HepG2 (cell line): Measurements from ENCODE around the gene RETREG2. TPM values are rescaled to one million over a fixed set of nuclear protein-coding genes. Genes with fewer than 3 reads are reported as not detected.

ENCODE experiments used
- ATAC-seq: fragments of 200-7000 bp; cut with Tn5 transposase; 3 replicates; pipeline ENCODE4 v1.9.1; 2020; ENCODE audit warnings: mild to moderate bottlenecking, moderate library complexity
- BruUV-seq: library from RNA; stranded (reverse); fragments of 400-500 nt; replicated peaks from 2 replicates; lab custom pipeline; 2021; lab: Mats Ljungman, UMichigan
- CTCF ChIA-PET: fragments of 300-600 bp; formaldehyde crosslinking; extraction: SDS; loops from one replicate; lab custom pipeline; 2021; ENCODE audit warnings: low total read pairs, inconsistent platforms, low intra/inter-chr PET ratio; lab: Yijun Ruan, JAX
- POLR2A ChIA-PET: fragments of 350-600 bp; sonication (Branson Sonifier 250); formaldehyde crosslinking; loops from one replicate; lab custom pipeline; 2020; ENCODE audit warnings: antibody characterized with exemption, inconsistent platforms; lab: Yijun Ruan, JAX
- DNase-seq: peaks from one replicate; pipeline ENCODE4 v3.0.0-alpha.2; 2015; ENCODE audit warnings: low spot score
- FAIRE-seq: peaks from 3 replicates; lab custom pipeline; 2011; peaks lifted over from hg19 to GRCh38; lab: Jason Lieb, UNC
- H2AFZ ChIP-seq: one replicate; pipeline ENCODE4 v1.6.1; 2011; ENCODE audit warnings: low read length, inconsistent platforms
- H3K27ac ChIP-seq: fragments of 300-600 bp; 3 replicates; pipeline ENCODE4 v1.8.0; 2011; ENCODE audit warnings: mixed run types, mild to moderate bottlenecking, mixed read lengths, low read length, inconsistent platforms; ENCODE audit not compliant: insufficient read depth; ENCODE audit errors: extremely low read length
- H3K27me3 ChIP-seq, 2 experiments: fragments of 200-600 bp in 1 of 2; 2 replicates in 1 of 2; 3 replicates in 1 of 2; pipeline versions ENCODE4 v1.6.0 to v1.8.0; 2011; ENCODE audit warnings: low read length in 2 of 2, mild to moderate bottlenecking in 2 of 2, moderate library complexity in 2 of 2, inconsistent platforms in 1 of 2; ENCODE audit not compliant: insufficient read depth in 2 of 2, control insufficient read depth in 1 of 2
- H3K36me3 ChIP-seq, 2 experiments: fragments of 200-600 bp in 1 of 2; replicated peaks in 1 of 2; 2 replicates in 1 of 2; 3 replicates in 1 of 2; pipeline versions ENCODE4 v1.5.1 to v1.8.0; 2011; ENCODE audit warnings: low read length in 2 of 2, inconsistent platforms in 1 of 2; ENCODE audit not compliant: insufficient read depth in 2 of 2, control insufficient read depth in 1 of 2
- H3K4me1 ChIP-seq: 2 replicates; pipeline ENCODE4 v1.5.1; 2012; ENCODE audit warnings: low read length, inconsistent platforms; ENCODE audit not compliant: insufficient read depth
- H3K4me2 ChIP-seq: 2 replicates; pipeline ENCODE4 v1.6.0; 2011; ENCODE audit warnings: low read depth, low read length, inconsistent platforms
- H3K4me3 ChIP-seq, 3 experiments: fragments of 200-600 bp in 1 of 3; sonication (generic), shearing (Covaris generic) in 1 of 3; replicated peaks in 1 of 3; 2 replicates each; pipeline ENCODE4 v1.5.1; 2011 to 2016; ENCODE audit warnings: low read length in 3 of 3, inconsistent platforms in 2 of 3, low read depth in 2 of 3, mild to moderate bottlenecking in 2 of 3, control low read depth in 1 of 3, mixed read lengths in 1 of 3; ENCODE audit not compliant: insufficient read depth in 1 of 3
- H3K79me2 ChIP-seq: one replicate; pipeline ENCODE4 v1.6.1; 2011; ENCODE audit warnings: low read length, inconsistent platforms; ENCODE audit not compliant: insufficient read depth
- H3K9ac ChIP-seq: 2 replicates; pipeline ENCODE4 v1.6.0; 2011; ENCODE audit warnings: mild to moderate bottlenecking, low read depth, low read length, inconsistent platforms; ENCODE audit not compliant: insufficient read depth
- H3K9me3 ChIP-seq: 2 replicates; pipeline ENCODE4 v1.5.1; 2012; ENCODE audit warnings: mild to moderate bottlenecking, low read length
- H4K20me1 ChIP-seq: 2 replicates; pipeline ENCODE4 v1.6.0; 2011; ENCODE audit warnings: inconsistent platforms, mild to moderate bottlenecking, low read length, moderate library complexity; ENCODE audit not compliant: insufficient read depth
- EHMT2 ChIP-seq: fragments of 200-600 bp; sonication (generic); IDR thresholded peaks from 2 replicates; pipeline ENCODE4 v1.7.0; 2017; ENCODE audit warnings: antibody characterized with exemption, low read depth, low read length, borderline replicate concordance
- FOXO1 ChIP-seq: sonication (generic); formaldehyde crosslinking; IDR thresholded peaks from 2 replicates; pipeline ENCODE4 v1.4.0; 2020; ENCODE audit warnings: missing genetic modification reagents
- GRHL1 ChIP-seq: sonication (generic); formaldehyde crosslinking; conservative IDR thresholded peaks from 2 replicates; pipeline ENCODE4 v1.8.0; 2022; ENCODE audit warnings: missing genetic modification reagents
- HDAC2 ChIP-seq: sonication (generic); formaldehyde crosslinking; IDR thresholded peaks from 2 replicates; pipeline ENCODE4 v1.4.0; 2020; ENCODE audit warnings: missing genetic modification reagents
- HOXA5 ChIP-seq: sonication (generic); formaldehyde crosslinking; IDR thresholded peaks from 2 replicates; pipeline ENCODE4 v1.4.0; 2020; ENCODE audit warnings: missing genetic modification reagents
- MAFK ChIP-seq, 2 experiments: IDR thresholded peaks in 1 of 2; conservative IDR thresholded peaks in 1 of 2; 2 replicates each; pipeline ENCODE4 v1.6.1; 2011; ENCODE audit warnings: improper control_type of control experiment in 2 of 2, low read length in 2 of 2
- NAIF1 ChIP-seq: sonication (generic); formaldehyde crosslinking; IDR thresholded peaks from 2 replicates; pipeline ENCODE4 v1.5.0; 2020; ENCODE audit warnings: mild to moderate bottlenecking, missing genetic modification reagents, borderline replicate concordance
- NFIB ChIP-seq: sonication (generic); formaldehyde crosslinking; IDR thresholded peaks from 2 replicates; pipeline ENCODE4 v1.9.0; 2021; ENCODE audit warnings: missing genetic modification reagents, mild to moderate bottlenecking, borderline replicate concordance
- STAT5B ChIP-seq: sonication (generic); formaldehyde crosslinking; IDR thresholded peaks from 2 replicates; pipeline ENCODE4 v1.4.0; 2020; ENCODE audit warnings: missing genetic modification reagents
- ZBTB37 ChIP-seq: sonication (generic); formaldehyde crosslinking; IDR thresholded peaks from 2 replicates; pipeline ENCODE4 v1.4.0; 2020; ENCODE audit warnings: mild to moderate bottlenecking, missing genetic modification reagents
- ZNF362 ChIP-seq: sonication (generic); formaldehyde crosslinking; IDR thresholded peaks from 2 replicates; pipeline ENCODE4 v1.4.0; 2020; ENCODE audit warnings: missing genetic modification reagents, mild to moderate bottlenecking, borderline replicate concordance
- ZNF615 ChIP-seq: sonication (generic); formaldehyde crosslinking; IDR thresholded peaks from 2 replicates; pipeline ENCODE4 v1.5.0; 2020; ENCODE audit warnings: mild to moderate bottlenecking, missing genetic modification reagents, borderline replicate concordance
- ZNF639 ChIP-seq: conservative IDR thresholded peaks from 2 replicates; pipeline ENCODE4 v1.6.1; 2018; ENCODE audit warnings: missing genetic modification reagents
- ZNF703 ChIP-seq: sonication (generic); formaldehyde crosslinking; IDR thresholded peaks from 2 replicates; pipeline ENCODE4 v1.5.1; 2020; ENCODE audit warnings: missing genetic modification reagents, mild to moderate bottlenecking, moderate library complexity, borderline replicate concordance
- ZNF724P ChIP-seq: sonication (generic); formaldehyde crosslinking; IDR thresholded peaks from 2 replicates; pipeline ENCODE4 v1.8.0; 2022; ENCODE audit warnings: missing genetic modification reagents, borderline replicate concordance
- ZNF770 ChIP-seq: sonication (generic); formaldehyde crosslinking; IDR thresholded peaks from 2 replicates; pipeline ENCODE4 v1.5.0; 2020; ENCODE audit warnings: mild to moderate bottlenecking, missing genetic modification reagents
- WGBS: methylation state at CpG from one replicate; pipeline ENCODE4 v1.1.6; 2017; ENCODE audit warnings: low lambda C conversion rate; 5-methylcytosine and 5-hydroxymethylcytosine counted together
- in situ Hi-C: cut with HindIII; loops from 2 replicates; pipeline ENCODE4 v1.10.0; 2017; ENCODE audit warnings: low pct_unique_long_range_greater_than_20kb; ENCODE audit not compliant: extremely low pct_ligation_motif_present
- intact Hi-C: fragments of 100-400 bp; cut with micrococcal nuclease; formaldehyde crosslinking; loops from one replicate; pipeline ENCODE4 v1.10.0; 2022; ENCODE audit not compliant: unreplicated experiment
- polyA plus RNA-seq, 8 experiments: library from polyadenylated mRNA; depleted of rRNA in 3 of 8; stranded (reverse) in 7 of 8; unstranded in 1 of 8; fragments of >200 nt; fragmentation: Illumina TruSeq in 4 of 8; extraction: Trizol in 4 of 8; gene quantifications; 2 replicates each; pipeline versions ENCODE4 v1.2.1 to v1.2.3, GENCODE V29; 2011 to 2016; ENCODE audit warnings: low read depth in 4 of 8, missing spikeins in 1 of 8, mixed read lengths in 1 of 8; ENCODE audit not compliant: insufficient read depth in 1 of 8
- total RNA-seq, 5 experiments: library from RNA; depleted of rRNA; stranded (reverse); fragments of >200 nt; fragmentation: Illumina TruSeq; extraction: Trizol; gene quantifications; 2 replicates each; pipeline ENCODE4 v1.2.3, GENCODE V29; 2016; ENCODE audit warnings: low read depth in 1 of 5

RETREG2 gene
- total and polyA plus RNA-seq, 2 of the 13 experiments (the other 11 are each of a cell fraction or from before 2014, with no cell fraction given) = 86.0 to 134 TPM

GRCh38 chr2:219183151-219183772, 5.2 kb downstream of the RETREG2 start:
- peaks cover 14% of the 10 kb centered on the region for H3K4me1 ChIP-seq
- 98% methylated on average over 6 of the region's 6 CpGs for WGBS
- ChIA-PET CTCF (no interaction called here), POLR2A (interaction anchor here (1.2 to 4.8 kb wide), 4 partner anchors 10 to 25 kb away, joined by 4 to 21 read pairs (median 11); partner anchors contain the start of gene ZFAND2B)
- no TSS peak for BruUV-seq
- no peaks in the 10 kb centered on the region for H4K20me1 ChIP-seq
- H3K36me3 ChIP-seq = peaks cover 30 to 48% of the 10 kb centered on the region in 2 experiments
- no peak for FAIRE-seq
- no peaks in the 10 kb centered on the region for H3K9me3 ChIP-seq
- ATAC-seq = no peak
- no peak overlapping the region for H3K27ac ChIP-seq
- no peak overlapping the region for H3K4me2 ChIP-seq
- in situ Hi-C loops = no loop called here
- no peak for DNase-seq
- H3K9ac ChIP-seq = no peak overlapping the region
- H3K27me3 ChIP-seq = no peaks in the 10 kb centered on the region; a peak in 1 of 5 replicates
- H3K4me3 ChIP-seq = no peak overlapping the region
- TF ChIP-seq ZNF770 (CRISPR knock-in tag) (no peak), NFIB (CRISPR knock-in tag) (no peak), ZBTB37 (no peak), ZNF703 (CRISPR knock-in tag) (no peak), EHMT2 (no peak), GRHL1 (CRISPR knock-in tag) (no peak), NAIF1 (no peak), ZNF724P (CRISPR knock-in tag) (no peak), FOXO1 (CRISPR knock-in tag) (no peak), ZNF615 (CRISPR knock-in tag) (no peak), HDAC2 (no peak), STAT5B (CRISPR knock-in tag) (no peak), ZNF362 (no peak), ZNF639 (no peak), MAFK (conservative IDR thresholded peaks at IDR 0.05 in 1 of 2, IDR thresholded peaks at IDR 0.05 in 1 of 2; ENCODE audit: low read length in 2 of 2) (no peak), HOXA5 (no peak)
- TF ChIP-seq, all 625 proteins: peak for 0
- no peak overlapping the region for H2AFZ ChIP-seq
- H3K79me2 ChIP-seq = peaks cover 17% of the 10 kb centered on the region
- intact Hi-C loops = no loop called here
